Smooth muscle cell (in vitro differentiated cells): Measurements from ENCODE around the gene KRT86. TPM values are rescaled to one million over a fixed set of nuclear protein-coding genes. Genes with fewer than 3 reads are reported as not detected.

Experiments
- DNase-seq: peaks from one replicate; lab custom pipeline; 2025; ENCODE audit not compliant: unreplicated experiment; lab: John Stamatoyannopoulos, UW
- H2AFZ ChIP-seq: fragments of 200-600 bp; sonication (generic); 2 replicates; pipeline ENCODE4 v1.6.0; 2016; ENCODE audit warnings: antibody characterized with exemption, low read depth, mild to moderate bottlenecking
- H3F3A ChIP-seq: fragments of 200-600 bp; sonication (generic); 2 replicates; pipeline ENCODE4 v1.6.0; 2017; ENCODE audit warnings: antibody characterized with exemption, low read depth
- H3K27ac ChIP-seq: fragments of 200-600 bp; sonication (generic); 2 replicates; pipeline ENCODE4 v1.5.1; 2016; ENCODE audit warnings: low read depth, mild to moderate bottlenecking
- H3K27me3 ChIP-seq: fragments of 200-600 bp; sonication (generic); 2 replicates; pipeline ENCODE4 v1.6.1; 2016; ENCODE audit warnings: low read depth, mild to moderate bottlenecking
- H3K36me3 ChIP-seq: fragments of 200-600 bp; sonication (generic); 2 replicates; pipeline ENCODE4 v1.5.1; 2016; ENCODE audit warnings: low read depth
- H3K4me1 ChIP-seq: fragments of 200-600 bp; sonication (generic); 2 replicates; pipeline ENCODE4 v1.5.1; 2016; ENCODE audit warnings: low read depth
- H3K4me2 ChIP-seq: fragments of 200-600 bp; sonication (generic); 2 replicates; pipeline ENCODE4 v1.6.0; 2016; ENCODE audit warnings: mild to moderate bottlenecking
- H3K4me3 ChIP-seq: fragments of 200-600 bp; sonication (generic); 2 replicates; pipeline ENCODE4 v1.5.1; 2016; ENCODE audit warnings: mild to moderate bottlenecking
- H3K79me2 ChIP-seq: fragments of 200-600 bp; sonication (generic); 2 replicates; pipeline ENCODE4 v1.6.0; 2016; ENCODE audit warnings: low read depth, mild to moderate bottlenecking
- H3K9ac ChIP-seq: fragments of 200-600 bp; sonication (generic); 2 replicates; pipeline ENCODE4 v1.6.0; 2016; ENCODE audit warnings: low read depth
- H3K9me3 ChIP-seq: fragments of 200-600 bp; sonication (generic); replicated peaks from 2 replicates; pipeline ENCODE4 v1.5.1; 2016; ENCODE audit warnings: low read depth
- H4K20me1 ChIP-seq: fragments of 200-600 bp; sonication (generic); 2 replicates; pipeline ENCODE4 v1.6.0; 2016; ENCODE audit warnings: low read depth
- WGBS: methylation state at CpG from one replicate; pipeline ENCODE4 v1.1.7; 2016; ENCODE audit warnings: low lambda C conversion rate; 5-methylcytosine and 5-hydroxymethylcytosine counted together
- polyA plus RNA-seq: library from polyadenylated mRNA; unstranded; fragments of >200 nt; fragmentation: Nextera tagmentation; extraction: Ambion mirVana; gene quantifications from 2 replicates; pipeline ENCODE4 v1.2.1, GENCODE V29; 2016
- total RNA-seq: library from RNA; depleted of rRNA; stranded (reverse); fragments of >200 nt; gene quantifications from 2 replicates; pipeline ENCODE4 v1.2.3, GENCODE V29; 2014
- TF ChIP-seq, protein P1 (sequence below): fragments of 200-600 bp; sonication (generic); IDR thresholded peaks from 2 replicates; pipeline ENCODE4 v1.5.1; 2017; ENCODE audit warnings: borderline replicate concordance, mild to moderate bottlenecking, antibody characterized with exemption; ENCODE audit not compliant: insufficient read depth, poor library complexity, severe bottlenecking

The KRT86 gene
- total and polyA plus RNA-seq, 2 experiments from 2014 or later: not detected

DNA sequence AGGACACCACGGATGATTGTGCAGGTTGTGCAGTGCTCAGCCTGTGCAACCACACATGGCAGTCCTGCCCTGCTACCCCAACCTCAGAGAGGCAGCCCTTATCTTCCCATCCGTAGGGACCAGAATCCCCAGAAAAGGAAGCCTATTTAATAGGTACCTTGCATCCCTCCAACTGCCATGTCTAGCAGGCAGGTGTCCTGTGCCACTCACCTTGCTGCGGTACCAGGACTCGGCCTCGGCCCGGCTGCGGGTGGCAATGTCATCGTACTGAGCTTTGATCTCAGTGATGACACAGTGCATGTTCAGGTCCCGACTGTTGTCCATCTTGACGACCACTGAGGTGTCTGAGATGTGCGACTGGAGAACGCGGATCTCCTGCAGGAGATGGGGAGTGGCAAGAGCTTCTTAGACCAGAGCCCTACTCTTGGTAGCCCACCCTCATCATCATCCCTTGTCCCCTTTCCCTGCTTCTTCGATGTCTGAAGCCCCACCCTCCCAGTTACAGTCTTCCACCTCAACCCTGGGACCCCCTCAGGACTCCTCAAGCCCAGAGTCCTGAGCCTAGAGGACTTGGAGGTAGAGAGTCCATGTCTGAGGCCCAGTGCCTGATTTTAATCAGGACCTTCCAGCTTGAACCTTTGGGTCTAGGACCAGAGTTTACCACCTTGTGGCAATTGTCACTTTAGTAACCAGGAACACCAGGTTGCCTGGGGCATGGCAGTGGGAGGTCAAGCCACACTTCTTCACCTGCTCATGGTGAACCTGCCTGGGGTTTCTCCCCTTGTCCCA, 20.9 kb upstream of the KRT86 start:
- no peak for DNase-seq
- TF ChIP-seq, protein P1, sequence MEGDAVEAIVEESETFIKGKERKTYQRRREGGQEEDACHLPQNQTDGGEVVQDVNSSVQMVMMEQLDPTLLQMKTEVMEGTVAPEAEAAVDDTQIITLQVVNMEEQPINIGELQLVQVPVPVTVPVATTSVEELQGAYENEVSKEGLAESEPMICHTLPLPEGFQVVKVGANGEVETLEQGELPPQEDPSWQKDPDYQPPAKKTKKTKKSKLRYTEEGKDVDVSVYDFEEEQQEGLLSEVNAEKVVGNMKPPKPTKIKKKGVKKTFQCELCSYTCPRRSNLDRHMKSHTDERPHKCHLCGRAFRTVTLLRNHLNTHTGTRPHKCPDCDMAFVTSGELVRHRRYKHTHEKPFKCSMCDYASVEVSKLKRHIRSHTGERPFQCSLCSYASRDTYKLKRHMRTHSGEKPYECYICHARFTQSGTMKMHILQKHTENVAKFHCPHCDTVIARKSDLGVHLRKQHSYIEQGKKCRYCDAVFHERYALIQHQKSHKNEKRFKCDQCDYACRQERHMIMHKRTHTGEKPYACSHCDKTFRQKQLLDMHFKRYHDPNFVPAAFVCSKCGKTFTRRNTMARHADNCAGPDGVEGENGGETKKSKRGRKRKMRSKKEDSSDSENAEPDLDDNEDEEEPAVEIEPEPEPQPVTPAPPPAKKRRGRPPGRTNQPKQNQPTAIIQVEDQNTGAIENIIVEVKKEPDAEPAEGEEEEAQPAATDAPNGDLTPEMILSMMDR: no peak
- H4K20me1 ChIP-seq: no peaks in the 10 kb centered on the region
- no peaks in the 10 kb centered on the region for H3K4me1 ChIP-seq
- H3F3A ChIP-seq: no peaks in the 10 kb centered on the region
- H3K9ac ChIP-seq: no peak overlapping the region
- no peaks in the 10 kb centered on the region for H3K36me3 ChIP-seq
- no peaks in the 10 kb centered on the region for H3K79me2 ChIP-seq
- no peak overlapping the region for H3K27ac ChIP-seq
- no peak overlapping the region for H3K4me2 ChIP-seq
- WGBS: 90% methylated on average over 14 of the region's 14 CpGs
- H3K9me3 ChIP-seq: no peaks in the 10 kb centered on the region
- peaks cover 92% of the 10 kb centered on the region for H3K27me3 ChIP-seq
- H2AFZ ChIP-seq: no peak overlapping the region
- no peak overlapping the region for H3K4me3 ChIP-seq

DNA sequence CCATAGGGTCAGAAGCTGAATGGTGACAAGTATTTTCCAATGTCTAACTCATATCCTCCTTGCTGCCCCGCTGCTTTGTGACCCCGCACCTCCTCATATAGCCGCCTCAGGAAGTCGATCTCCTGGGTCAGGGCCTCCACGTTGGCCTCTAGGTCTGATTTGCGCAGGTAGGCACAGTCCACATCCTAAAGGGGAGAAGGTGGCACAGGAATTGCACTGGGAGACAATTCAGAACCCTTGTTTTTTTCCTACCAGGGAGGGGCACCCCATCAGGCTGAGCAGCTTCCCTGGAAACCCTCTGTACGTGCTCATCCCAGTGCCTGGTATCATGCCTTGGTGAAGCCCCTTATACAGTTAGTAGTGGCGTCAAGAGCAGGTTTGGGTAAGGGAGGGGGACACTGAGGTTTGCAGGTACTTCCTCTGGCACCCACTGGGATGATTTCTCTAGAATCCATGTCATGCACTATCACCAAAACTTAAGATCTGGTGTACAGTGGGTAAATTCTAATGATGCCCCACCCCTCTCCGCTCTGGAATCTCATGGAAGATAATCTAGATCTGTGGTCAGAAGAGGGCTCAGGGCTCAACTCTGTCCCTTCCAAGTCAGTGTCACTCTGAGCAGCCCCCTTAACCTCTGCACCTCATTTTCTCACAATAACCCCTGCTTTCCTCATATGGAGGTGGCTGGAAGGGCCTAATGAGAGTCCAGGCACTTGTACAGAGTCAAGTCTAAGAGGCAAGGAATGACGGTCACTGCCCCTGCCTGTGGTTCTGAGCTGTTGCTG, 20.1 kb upstream of the KRT86 start:
- Histone ChIP-seq H2AFZ (no peak overlapping the region), H3K36me3 (no peaks in the 10 kb centered on the region), H3K4me2 (no peak overlapping the region), H3K27me3 (peaks cover 97% of the 10 kb centered on the region), H4K20me1 (no peaks in the 10 kb centered on the region), H3K79me2 (no peaks in the 10 kb centered on the region), H3K9me3 (no peaks in the 10 kb centered on the region), H3F3A (no peaks in the 10 kb centered on the region), H3K4me3 (no peak overlapping the region), H3K4me1 (no peaks in the 10 kb centered on the region), H3K9ac (no peak overlapping the region), H3K27ac (no peak overlapping the region)
- TF ChIP-seq, protein P1: no peak
- WGBS: 86% methylated on average over 10 of the region's 10 CpGs
- no peak for DNase-seq

DNA sequence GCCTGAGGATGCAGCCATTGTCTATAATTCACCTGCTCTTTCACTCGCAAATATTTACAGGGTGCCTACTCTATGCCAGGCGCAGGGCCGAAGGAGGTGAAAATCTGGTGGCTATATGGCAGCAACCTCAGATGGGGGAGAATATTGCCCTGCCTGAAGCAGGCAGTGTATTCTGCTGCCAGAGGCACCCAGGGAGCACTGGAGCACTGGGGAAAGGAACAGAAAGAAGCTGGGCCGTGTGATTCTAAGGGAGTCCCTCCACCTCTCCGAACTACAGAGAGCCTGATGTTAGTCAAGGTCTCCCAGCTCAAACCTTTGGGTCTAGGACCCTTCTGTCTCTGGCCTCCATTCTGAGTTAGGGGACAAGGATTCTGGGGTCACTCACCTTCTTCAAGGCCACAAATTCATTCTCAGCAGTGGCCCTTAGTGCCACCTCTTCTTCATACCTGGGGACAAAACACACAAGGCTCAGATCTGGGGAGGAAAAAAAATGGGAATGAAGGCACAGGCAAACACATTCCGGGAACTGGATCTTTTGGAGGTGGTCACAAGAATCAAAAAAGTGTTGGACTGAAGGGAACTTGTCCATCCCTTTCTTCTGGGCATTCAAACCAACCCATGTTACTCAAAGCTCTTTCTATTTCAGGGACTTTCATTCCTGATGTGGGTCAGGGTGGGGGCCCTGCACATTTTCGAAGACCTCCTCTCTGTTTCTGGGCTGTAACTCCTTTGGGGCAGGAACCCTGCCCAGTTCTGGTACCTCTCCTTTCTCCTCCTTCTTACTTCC, 19.3 kb upstream of the KRT86 start:
- 74% methylated on average over 7 of the region's 7 CpGs for WGBS

More for the DNA sequence above, 19.3 kb upstream of the KRT86 start:
- Histone ChIP-seq H3K27ac (no peak overlapping the region), H2AFZ (no peak overlapping the region), H3K36me3 (no peaks in the 10 kb centered on the region), H3K79me2 (no peaks in the 10 kb centered on the region), H3K4me3 (no peak overlapping the region), H3K9ac (no peak overlapping the region), H3K4me2 (no peak overlapping the region), H4K20me1 (no peaks in the 10 kb centered on the region), H3K9me3 (no peaks in the 10 kb centered on the region), H3K27me3 (peaks cover 97% of the 10 kb centered on the region), H3F3A (no peaks in the 10 kb centered on the region), H3K4me1 (no peaks in the 10 kb centered on the region)
- TF ChIP-seq, protein P1: no peak
- no peak for DNase-seq
